ENCODE results near the gene PARVA. TPM values are rescaled to one million over a fixed set of nuclear protein-coding genes. Genes with fewer than 3 reads are reported as not detected.
A peak's percentile ranks its signal among the peaks of the same experiment; 100 is the strongest.
"Not testable (repeated sequence)": the region's sequence is repeated elsewhere in the genome, so short reads cannot be mapped to it uniquely, and the experiment has no call there.

The PARVA gene
- total and polyA plus RNA-seq, 8 donors: 70.2 to 108 (median 94.2) TPM

GRCh38 chr11:12361682-12362081 lies 15.7 kb upstream of the PARVA start:
- ATAC-seq: no peak
- TF ChIP-seq CTCF (IDR thresholded peaks at IDR 0.05): no peak
- H3K36me3 ChIP-seq: no peaks in the 10 kb centered on the region
- intact Hi-C loops (cut with DNase I): no loop called here
- H3K27ac ChIP-seq: no peak overlapping the region
- no peaks in the 10 kb centered on the region for H3K4me1 ChIP-seq
- no peak overlapping the region for H3K4me3 ChIP-seq
- no peaks in the 10 kb centered on the region for H3K27me3 ChIP-seq
- H3K9me3 ChIP-seq: no peaks in the 10 kb centered on the region
- no peak for DNase-seq

DNA sequence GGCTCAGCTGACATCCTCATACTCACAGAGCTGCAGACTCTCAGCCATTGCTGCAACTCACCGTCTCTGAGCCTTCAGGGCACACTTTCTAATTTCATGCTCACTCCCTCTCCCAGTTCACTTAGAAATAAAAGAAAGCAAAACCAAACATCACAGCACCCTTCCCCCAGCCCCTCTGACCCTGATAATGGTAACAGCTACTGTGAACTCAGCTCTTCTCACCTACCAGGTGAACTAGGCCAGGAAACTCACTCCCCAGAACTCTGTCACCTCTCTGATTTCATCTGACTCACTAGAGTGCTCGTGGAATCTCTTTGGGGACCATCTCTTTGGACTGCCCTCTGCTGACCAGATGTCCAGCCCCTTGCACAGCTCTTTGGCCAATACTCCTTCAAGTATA lies 14.5 kb upstream of the PARVA start:
- H3K4me1 ChIP-seq: no peaks in the 10 kb centered on the region
- H3K27ac ChIP-seq: no peak overlapping the region
- no peaks in the 10 kb centered on the region for H3K9me3 ChIP-seq
- H3K36me3 ChIP-seq: no peaks in the 10 kb centered on the region
- ATAC-seq (no peak), DNase-seq (no peak)
- no peaks in the 10 kb centered on the region for H3K27me3 ChIP-seq
- intact Hi-C loops (cut with DNase I): no loop called here
- TF ChIP-seq CTCF (IDR thresholded peaks at IDR 0.05): no peak
- H3K4me3 ChIP-seq: no peak overlapping the region

- no peak overlapping the region for H3K4me3 ChIP-seq
- H3K4me1 ChIP-seq: no peaks in the 10 kb centered on the region
- H3K9me3 ChIP-seq: no peaks in the 10 kb centered on the region
- no peak for TF ChIP-seq CTCF (IDR thresholded peaks at IDR 0.05)
- ATAC-seq (no peak), DNase-seq (no peak)
- no peak overlapping the region for H3K27ac ChIP-seq
- intact Hi-C loops (cut with DNase I): no loop called here
- no peaks in the 10 kb centered on the region for H3K36me3 ChIP-seq
- H3K27me3 ChIP-seq: no peaks in the 10 kb centered on the region
These were observed 14.0 kb upstream of the PARVA start for GRCh38 chr11:12363373-12363772.

GRCh38 chr11:12365965-12366575 lies 11.3 kb upstream of the PARVA start:
- ATAC-seq: peak; percentile 50

GRCh38 chr11:12367057-12367456 lies 10.3 kb upstream of the PARVA start:
- H3K9me3 ChIP-seq; intact Hi-C loops (cut with DNase I): not testable (repeated sequence)

More at GRCh38 chr11:12365965-12366575, 11.3 kb upstream of the PARVA start:
- H3K27me3 ChIP-seq; H3K4me1 ChIP-seq; H3K27ac ChIP-seq; H3K36me3 ChIP-seq; H3K4me3 ChIP-seq; H3K9me3 ChIP-seq; intact Hi-C loops (cut with DNase I): not testable (repeated sequence)
- peak in 3 of 4 donors; percentile 40 to 76 (median 61) for DNase-seq

GRCh38 chr11:12372111-12372510 lies 5.3 kb upstream of the PARVA start:
- intact Hi-C loops (cut with DNase I): no loop called here
- no peak overlapping the region for H3K27ac ChIP-seq
- ATAC-seq (no peak), DNase-seq (no peak)
- TF ChIP-seq CTCF (IDR thresholded peaks at IDR 0.05): no peak
- peaks cover 0 to 4% of the 10 kb centered on the region in 2 donors for H3K4me1 ChIP-seq
- H3K27me3 ChIP-seq: peaks cover 0 to 12% of the 10 kb centered on the region in 2 donors
- H3K4me3 ChIP-seq: no peak overlapping the region
- no peaks in the 10 kb centered on the region for H3K36me3 ChIP-seq
- no peaks in the 10 kb centered on the region for H3K9me3 ChIP-seq

More at GRCh38 chr11:12367057-12367456, 10.3 kb upstream of the PARVA start:
- ATAC-seq, H3K36me3 ChIP-seq, H3K4me1 ChIP-seq, H3K27me3 ChIP-seq, H3K4me3 ChIP-seq, DNase-seq, H3K27ac ChIP-seq: not testable (repeated sequence)
